NCI-H187 treated with DMSO at 0.1 percent for 48 hours (cell line): Measurements from ENCODE around the gene CAPN12.

ENCODE experiments used
- DNase-seq: peaks from one replicate; lab custom pipeline; 2025; lab: John Stamatoyannopoulos, UW

The CAPN12 gene

DNA sequence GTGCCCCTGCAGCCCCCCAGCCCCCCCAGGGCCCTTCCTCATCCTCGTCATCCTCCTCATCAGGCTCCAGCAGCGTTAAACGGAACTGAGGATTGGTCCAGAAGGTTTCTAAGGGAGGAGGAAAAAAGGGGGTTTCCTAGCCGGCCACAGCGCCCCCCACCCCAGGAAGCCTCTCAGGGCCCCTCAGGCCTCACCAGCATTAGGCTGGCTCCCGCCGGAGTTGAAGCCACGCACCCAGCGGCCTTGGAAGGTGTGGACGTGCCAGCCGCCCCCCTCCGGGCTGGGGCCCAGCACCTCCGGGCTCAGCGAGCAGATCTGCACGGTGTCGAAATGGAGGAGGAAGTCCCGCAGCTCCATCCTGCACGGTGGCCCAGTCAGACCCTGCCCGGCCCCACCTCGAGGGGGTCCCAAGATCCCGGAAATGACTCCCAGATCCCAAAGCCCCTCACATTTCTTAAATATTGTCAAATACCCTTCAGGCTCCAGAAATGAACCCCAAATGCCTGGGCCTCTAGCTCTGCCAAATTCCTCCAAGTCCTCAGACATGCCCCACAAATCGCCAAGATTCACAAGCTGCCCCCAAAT, 6.9 kb downstream of the CAPN12 start:
- no peak for DNase-seq

DNA sequence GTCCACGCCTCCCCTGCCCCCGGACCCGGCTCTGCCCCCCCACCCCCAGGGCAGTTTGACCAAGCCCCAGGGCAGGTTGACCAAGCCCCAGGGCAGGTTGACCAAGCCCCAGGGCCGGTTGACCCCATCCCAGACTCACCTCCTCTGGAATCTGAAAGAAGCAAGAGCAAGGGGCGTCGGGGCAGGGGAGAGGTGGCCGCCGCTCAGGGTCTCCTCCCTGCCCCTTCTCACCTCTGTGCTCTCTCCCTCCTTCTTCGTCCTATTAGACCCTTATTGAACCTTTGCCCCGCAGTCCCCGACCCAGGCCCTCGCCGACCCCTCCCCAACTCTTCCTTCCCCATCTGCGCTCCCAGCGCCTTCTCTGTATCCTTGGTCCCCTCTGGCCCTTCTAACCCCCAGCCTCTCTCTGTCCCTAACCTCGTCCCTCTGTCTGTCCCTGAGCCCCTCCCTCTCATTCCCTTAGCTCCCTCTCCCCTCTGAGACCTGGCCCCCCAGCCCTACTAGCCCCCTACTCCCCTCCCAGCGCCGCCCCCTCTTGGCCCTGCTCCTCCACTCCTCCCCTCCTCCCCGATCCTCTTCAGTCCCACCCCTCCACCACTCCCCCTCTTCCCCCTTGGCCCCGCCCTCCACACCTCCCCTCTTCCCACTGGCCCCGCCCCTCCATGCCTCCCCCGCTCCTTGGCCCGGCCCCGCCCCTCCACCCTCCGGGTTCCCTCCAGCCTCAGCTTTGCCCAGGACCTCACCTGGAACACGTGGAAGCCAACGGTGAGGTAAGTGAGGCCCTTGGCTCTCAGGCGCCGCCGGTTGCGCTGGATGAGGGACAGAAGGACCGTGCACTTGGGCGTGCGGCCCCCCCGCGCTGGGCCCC, 7.6 kb downstream of the CAPN12 start:
- DNase-seq: no peak

DNA sequence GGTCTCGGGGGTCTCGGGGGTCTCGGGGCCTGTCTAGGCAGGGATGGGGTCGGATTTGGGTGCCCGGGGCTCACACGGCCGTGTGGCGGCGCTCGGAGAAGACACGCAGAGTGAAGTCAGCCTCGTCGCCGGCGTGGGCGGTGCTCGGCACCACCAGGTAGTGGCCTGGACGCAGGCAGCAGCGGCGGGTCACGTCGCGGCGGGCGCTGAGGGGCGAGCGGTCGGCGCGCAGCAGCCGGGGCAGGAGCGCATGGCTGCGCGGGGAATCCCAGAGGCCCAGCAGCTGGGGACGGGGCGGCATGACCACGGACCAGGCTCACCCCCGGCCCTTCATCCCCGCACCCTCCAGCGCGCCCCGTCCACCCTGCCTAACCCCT, 8.2 kb downstream of the CAPN12 start:
- no peak for DNase-seq

DNA sequence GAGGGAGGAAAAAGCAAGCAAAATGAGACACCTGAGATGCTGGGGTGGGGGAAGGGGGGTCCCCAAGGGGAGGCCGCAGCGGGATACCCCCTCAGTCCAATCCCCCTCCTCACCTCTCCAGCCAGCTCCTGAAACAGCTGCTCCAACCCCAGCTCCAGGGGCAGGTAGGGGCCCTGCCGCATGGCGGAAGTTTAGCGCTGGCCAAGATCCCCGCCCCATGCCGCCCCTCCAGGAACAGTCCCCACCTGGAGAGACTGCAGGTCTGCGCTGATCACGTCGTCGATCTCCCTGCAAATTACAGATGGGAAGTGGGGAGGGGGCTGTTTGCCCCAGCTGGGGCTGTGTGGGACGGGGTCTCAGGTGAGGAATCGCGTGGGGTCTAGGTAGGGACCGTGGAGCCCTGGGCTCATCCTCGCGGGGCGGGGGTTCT, 9.0 kb downstream of the CAPN12 start:
- no peak for DNase-seq

DNA sequence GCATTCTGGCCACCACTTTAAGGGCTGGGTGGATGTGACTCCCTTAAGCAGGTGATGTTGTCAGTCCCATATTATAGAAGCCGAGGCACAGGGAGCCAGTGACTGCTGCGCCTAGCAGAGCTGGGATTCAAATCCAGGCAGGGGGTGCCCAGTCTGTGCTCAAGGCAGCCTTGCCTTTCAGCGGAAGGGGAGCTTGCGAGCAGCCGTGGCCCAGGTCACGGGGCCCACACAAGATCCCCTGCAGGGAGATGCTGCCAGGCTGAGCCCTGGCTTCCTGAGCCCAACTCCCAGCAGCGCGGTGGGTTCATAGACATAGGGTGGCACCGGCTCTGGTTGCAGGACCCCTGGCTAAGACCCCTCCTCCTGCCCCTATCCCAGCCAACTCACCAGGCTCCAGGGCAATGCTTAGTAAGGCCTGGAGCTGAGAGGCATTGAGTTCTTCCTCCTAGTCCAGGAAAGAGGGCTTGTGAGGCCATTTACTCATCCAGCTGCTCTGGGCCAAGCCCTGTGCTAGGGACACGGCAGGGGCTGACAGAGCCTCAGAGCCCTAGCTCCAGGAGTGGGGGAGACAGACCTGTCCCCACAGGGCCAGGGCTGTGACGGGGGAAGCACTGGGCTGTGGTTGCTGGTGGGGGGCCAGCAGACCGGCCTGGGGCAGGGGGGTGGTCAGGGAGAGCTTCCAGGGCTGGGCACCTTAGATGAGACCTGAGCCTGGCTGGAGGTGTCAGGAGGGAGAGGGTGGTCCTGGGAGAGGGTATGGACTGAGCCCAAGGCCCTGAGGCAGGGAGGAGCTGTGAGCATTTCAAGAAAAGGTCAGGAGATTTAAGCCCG, 9.6 kb downstream of the CAPN12 start:
- DNase-seq: no peak

DNA sequence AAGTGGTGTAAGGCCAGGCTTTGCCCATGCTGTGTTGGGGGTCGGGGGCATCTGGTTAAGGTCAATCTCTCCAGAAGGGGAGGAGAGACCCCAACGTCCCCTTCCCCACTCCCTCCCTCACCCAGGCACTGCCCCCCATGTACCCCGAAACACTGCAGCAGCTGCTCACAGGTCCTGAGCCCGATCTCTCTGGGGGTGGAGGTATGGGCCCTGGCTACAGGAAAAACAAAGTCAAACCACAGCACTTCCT, 10.2 kb downstream of the CAPN12 start:
- DNase-seq: no peak

DNA sequence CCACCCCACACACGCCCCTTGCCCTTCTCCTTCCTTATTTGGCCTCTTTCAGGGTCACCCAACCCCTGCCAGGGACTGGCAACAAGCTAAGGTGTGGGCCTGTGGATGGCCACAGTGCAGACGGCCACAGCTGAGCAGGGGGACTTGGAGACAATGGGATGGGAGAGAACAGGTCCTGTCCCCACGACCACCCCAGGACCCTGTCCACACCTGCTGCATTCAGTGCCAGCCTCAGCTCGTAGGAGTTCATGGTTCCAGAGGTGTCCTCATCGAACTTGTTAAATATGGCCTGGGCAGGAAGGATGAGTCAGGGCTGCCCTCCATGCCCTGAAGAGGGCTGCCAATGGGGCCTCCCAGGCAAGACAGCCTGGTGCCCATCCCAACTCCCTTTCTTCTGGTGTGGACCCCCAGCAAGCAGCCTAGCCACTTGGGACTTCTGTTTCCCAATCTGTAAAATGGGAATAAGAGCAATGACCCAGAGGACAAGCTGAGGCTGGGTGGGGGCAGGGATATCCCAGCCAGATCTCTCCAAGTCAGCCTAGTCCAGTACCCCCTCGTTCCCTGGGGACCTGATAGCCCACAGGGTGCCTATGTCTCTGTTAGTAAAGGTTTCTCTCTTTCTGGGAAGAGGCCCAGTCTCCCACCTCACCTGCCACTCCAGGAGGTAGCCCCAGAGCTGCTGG, 10.6 kb downstream of the CAPN12 start:
- no peak for DNase-seq

DNA sequence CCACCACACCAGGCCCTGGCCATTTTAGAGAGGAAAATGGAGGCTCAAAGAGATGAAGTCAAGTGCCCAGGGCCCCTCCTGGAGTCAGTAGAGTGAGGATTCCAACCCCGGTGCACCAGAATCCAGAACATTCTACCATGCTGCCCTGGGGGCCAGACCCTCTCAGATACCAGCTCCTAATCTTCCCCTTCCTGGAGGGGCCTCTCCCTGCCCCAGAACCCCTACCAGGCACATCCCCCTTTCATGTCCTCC, 11.1 kb downstream of the CAPN12 start:
- no peak for DNase-seq

DNA sequence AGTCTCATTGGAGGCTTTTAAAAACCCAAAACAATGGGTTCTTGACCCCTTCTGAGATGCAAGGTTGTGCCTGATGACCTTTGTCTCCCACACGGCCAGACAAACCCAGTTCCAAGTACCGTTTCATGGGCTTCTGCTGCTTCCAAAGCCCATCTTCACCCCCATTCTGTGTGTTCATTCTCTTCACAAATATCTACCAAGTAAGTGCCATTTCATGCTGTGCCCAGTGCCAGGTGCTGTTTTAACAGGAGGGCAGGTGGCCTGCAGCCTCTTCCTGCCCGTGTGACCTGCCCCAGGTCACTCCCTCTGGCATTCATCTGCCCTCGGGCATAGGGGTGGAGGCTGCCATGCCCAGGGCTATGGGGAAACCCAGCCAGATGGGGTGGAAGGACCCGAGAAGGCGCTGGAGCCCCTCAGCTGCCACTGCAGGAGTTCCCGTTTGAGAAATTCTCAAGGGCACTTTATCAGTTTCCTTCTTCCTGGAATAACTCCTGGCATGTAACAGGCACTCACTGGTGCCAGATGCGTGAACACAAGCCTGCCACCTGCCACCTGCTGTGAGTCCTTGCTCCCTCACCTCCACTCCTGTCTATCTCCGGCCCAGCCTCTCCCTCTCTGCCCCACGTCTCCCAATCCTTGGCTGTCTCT, 12.5 kb downstream of the CAPN12 start:
- DNase-seq: no peak

DNA sequence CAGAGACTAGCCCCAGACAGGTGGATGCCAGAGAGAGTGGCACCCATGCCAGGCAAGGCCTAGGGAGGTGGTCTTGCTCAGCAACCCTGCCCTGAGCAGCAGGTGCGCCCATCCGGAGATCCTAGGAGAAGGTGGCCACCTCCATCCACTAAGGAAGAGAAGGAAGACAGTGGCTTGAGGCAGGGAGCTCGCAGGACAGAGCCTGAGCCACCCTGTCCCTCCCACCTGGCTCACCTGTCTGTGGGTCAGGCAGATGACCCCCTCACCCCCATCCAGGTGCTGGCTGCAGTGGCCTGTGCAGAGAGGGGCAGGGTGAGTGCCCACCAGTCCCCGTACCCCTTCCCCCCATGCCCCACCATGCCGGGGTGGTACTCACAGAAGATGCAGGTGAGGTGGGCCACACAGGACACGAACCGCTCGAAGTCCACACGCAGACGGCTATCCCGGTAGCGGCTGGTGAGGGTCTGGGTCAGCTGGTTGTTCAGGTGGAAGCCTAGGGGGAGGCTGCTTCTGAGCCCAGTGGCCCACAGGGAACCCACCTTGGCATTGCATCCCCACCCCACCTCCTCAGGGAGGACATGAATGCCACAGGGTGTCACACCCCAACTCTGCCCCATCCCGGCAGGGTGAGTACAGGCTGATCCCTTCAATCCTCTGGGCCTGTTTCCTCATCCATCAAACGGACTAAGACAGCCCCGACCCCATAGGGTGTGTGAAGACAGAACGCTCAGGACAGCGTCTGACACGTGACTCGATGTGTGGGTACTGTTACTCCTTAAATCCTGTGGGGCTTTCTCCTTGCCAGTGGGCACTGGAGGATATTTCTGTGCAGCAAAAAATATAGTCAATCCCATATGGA, 13.3 kb downstream of the CAPN12 start:
- no peak for DNase-seq

DNA sequence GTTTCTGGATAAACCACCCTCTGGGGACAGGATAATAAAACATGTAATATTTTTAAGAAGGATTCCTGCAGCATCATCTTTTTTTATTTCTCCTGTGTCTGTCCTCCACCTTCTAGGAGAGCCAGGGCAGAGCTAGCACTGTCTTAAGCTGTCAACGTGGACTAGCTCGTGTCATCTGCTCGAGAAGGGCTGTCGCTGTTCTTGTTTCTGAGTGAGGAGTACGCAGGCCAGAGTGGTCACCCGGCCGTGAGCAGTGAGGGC, 13.9 kb downstream of the CAPN12 start:
- no peak for DNase-seq

DNA sequence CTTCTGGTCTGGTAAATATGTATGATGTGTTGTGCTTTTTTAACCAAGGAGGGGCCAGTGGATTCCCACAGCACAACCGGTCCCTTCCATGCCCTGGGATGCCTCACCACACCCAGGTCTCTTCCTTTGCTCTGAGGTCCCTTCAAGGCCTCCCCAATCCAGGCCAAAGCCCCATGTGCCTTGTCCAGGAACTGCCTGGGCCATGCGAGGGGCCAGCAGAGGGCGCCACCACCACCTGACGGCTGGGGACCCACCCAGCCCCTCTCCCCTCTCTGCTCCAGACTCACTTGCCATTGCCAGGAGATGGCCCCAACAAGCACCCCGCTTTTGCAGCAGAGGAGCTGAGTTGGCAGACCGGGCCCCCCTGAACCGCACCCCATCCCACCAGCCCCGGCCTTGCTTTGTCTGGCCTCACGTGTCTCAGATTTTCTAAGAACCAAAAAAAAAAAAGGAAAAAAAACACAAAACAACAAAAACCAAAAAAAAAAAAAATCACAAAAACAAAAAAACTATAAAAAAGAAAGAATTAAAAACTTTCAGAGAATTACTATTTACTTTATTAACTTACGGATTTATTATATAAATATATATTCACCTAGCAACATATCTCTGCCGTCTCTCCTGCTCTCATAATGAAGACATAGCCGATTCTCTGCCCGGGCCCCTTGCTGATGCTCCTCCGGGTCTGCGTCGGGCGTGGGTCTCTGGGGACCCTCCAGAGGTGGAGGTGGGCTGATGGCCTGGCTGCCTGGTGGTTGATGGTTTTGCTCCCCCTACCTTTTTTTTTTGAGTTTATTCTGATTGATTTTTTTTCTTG, 14.4 kb downstream of the CAPN12 start:
- no peak for DNase-seq

DNA sequence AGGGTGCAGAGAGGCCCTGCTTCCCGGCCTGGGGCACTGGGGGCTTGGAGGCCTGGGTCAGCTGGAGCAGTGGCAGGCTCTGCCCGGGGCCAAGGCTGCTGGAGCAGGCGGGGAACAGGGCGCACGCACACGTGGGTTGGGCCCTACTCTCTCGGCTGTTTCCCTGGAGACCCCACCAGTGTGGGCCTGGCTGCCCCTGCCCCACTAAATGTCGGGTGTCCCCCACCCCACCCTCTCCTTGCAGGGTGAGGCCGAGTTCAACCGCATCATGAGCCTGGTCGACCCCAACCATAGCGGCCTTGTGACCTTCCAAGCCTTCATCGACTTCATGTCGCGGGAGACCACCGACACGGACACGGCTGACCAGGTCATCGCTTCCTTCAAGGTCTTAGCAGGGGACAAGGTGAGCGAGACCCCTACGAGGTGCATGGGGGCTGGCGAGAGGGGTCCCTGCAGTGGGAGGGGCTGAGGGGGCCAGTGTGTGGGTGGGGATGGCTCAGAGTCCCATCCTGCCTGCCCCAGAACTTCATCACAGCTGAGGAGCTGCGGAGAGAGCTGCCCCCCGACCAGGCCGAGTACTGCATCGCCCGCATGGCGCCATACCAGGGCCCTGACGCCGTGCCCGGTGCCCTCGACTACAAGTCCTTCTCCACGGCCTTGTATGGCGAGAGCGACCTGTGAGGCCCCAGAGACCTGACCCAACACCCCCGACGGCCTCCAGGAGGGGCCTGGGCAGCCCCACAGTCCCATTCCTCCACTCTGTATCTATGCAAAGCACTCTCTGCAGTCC, 15.3 kb downstream of the CAPN12 start:
- no peak for DNase-seq

DNA sequence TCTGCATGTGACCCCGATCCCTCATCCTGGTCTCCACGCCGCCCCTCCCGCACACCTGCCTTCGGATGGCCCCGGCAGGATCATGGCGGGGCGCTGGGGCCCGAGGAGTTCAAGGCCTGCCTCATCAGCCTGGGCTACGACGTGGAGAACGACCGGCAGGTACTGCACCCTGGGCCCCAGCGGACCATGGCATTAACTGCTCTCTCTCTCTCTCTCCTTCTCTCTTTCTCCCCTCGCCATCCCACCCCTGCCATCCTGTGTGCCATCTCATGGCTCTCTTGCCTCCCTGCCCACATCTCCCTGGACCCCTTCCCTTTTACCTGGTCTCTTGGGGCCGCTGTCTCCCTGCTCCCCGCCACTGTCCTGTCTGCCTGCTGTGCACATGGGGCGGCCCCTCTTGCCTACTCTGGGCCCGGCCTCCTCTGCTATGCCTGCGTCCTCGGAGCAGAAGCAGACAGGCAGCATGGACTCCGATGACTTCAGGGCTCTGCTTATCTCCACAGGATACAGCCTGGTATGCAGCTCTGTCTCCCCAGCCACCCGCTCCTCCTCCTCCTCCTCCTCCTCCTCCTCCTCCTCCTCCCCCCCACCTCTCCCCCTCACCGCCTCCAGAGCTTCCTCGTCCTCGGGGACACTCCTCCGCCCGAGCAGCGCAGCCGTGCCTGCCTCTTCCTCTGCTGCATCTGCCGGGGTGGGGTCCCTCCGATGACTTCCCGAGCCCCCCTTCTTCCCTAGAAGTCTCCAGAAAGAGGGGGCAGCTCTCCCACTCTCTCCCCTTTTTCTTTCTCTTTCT, 16.2 kb downstream of the CAPN12 start:
- DNase-seq: no peak

DNA sequence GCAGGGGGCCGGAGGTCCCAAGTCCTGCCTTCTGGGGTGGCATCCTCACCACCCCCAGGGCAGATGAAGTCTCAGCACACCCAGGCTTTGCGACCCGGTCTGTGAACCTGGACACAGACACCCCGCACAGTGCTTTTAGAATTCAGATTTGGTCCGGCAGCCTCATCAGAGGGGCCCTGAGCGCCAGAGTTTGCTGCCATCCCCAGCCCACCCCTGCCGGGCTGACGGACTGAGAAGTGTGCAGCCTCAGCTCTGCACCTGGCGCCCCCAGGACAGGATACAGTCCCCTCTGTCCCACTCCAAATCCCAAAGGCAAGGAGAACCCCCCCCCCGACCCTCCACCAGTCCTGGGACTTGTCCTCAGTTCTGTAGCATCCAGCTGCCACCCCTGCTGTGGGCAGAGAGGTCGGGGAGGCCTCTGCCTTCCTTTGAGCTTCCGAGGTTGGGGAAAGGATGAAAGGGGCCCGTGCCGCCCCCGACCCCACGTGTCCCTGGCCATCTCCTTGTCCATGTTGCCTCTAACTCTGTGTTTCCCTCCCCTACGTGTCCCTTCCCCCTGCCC, 16.9 kb downstream of the CAPN12 start:
- DNase-seq: no peak

DNA sequence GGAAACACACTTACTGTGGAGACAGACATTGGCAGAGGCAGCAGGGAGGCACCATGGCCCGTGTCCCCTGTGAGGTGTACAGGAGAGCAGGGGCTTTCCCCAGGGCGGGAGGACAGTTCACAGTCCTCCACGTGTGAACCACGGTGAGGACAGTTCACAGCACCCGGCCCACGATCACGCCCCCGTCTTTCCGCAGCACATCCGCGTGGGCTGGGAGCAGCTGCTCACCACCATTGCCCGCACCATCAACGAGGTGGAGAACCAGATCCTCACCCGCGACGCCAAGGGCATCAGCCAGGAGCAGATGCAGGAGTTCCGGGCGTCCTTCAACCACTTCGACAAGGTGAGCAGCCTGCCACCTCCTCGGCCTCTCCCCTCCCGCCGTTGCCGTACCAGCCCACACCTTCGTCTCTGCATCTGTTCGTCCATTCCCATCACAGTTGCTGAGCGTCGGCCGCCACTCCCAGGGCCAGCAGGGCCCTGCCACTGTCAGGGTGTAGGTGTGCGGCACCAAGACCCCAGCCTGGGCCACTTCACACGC, 17.4 kb downstream of the CAPN12 start:
- no peak for DNase-seq

DNA sequence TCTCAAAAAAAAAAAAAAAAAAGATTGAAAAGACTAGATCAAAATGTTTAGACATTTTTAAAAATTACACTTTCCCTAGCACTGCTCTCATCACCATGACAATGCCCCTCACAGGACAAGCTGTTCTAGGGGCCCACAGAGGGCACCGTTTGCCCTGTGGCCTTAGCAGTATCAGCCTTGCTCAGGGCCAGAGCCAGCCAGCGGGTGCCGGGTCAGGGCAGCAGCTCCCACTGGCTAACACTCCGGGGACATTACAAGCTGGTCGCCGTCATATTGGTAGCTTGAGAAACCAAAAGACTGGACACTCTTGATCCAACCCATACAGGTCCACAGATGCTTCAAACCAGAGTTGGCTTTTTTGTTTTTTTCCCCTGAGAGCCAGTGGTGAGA, 18.0 kb downstream of the CAPN12 start:
- no peak for DNase-seq

DNA sequence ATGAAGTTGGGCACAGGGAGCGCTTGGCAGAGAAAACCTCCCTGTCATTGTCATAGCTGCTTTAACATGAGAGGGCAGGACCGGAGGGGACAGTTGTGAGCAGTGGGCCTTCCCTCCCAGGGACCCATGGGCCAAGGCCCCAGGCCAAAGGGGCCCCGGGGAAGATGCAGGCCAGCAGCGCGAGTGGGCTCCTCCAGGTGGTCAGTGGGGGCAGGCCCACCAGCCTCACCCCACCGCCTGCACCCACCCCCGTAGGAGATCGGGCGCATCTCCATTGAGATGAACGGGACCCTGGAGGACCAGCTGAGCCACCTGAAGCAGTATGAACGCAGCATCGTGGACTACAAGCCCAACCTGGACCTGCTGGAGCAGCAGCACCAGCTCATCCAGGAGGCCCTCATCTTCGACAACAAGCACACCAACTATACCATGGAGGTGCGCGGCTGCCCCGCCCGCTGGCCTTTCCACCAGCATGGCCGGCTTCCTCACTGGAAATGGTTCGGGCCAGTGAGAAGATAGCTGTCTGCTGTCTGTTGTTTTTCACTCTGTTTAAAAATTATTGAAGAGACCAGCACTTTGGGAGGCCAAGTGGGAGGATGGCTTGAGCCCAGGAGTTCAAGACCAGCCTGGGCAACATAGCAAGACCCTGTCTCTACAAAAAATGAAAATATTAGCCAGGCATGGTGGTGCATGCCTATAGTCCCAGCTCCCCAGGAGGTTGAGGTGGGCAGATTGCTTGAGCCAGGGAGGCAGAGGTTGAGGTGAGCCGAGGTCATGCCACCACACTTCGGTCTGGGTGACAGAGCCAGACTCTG, 18.6 kb downstream of the CAPN12 start:
- DNase-seq: no peak
